Ecto neural progenitor cell (in vitro differentiated cells): Measurements from ENCODE around the gene PTP4A1.
"Not testable (repeated sequence)": the region's sequence is repeated elsewhere in the genome, so short reads cannot be mapped to it uniquely, and the experiment has no call there.

Experiments
- DNase-seq: peaks from one replicate; pipeline ENCODE4 v3.0.0-alpha.2; 2018; ENCODE audit warnings: low spot score

The PTP4A1 gene

GRCh38 chr6:63572044-63572746, at the start of gene PTP4A1, which contains the start of gene LOC128125822:
Gene PTP4A1, plus strand, starts transcription at chr6:63572480. Its CDS starts 4,401 bp downstream, at chr6:63576881.
Gene LOC128125822, plus strand, starts transcription at chr6:63572480.
- DNase-seq = peak; percentile 98

GRCh38 chr6:63522911-63523287, 49.4 kb upstream of the PTP4A1 start:
- DNase-seq = not testable (repeated sequence)

- DNase-seq = no peak
These were observed 48.6 kb upstream of the PTP4A1 start for GRCh38 chr6:63523630-63524029.

DNA sequence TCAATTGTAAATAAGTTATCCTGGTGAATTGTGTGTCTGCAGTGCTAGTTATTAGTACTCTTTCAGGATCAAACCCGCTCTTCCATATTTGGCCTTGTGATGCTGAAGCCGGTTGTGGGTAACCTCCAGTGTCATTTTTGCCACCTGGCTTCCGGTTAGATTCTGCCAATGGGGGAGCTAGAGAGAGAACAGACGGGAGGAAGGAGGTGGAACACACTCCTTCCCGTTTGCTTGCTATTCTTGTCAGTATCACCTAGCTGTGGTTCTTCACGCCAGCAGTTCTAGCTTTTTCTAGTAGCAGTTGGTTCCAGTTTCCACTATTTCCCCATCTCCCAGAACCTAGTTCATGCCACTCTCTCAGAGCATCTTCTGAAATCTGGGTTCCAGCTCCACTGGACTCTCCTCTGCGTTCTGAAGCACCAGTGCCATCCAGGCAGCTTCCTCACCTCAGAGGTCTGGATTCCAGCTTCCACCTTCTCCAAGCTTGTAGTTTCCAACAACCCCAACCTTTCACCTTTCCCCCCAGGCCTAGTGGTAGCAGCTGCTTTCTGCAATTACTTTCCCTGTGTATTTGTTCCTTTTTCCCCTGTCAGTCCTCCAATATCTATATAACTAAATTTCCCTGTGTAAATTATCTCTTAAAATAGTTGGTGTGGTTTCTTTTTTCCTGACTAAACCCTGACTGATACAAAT, 46.9 kb upstream of the PTP4A1 start:
- DNase-seq = no peak

DNA sequence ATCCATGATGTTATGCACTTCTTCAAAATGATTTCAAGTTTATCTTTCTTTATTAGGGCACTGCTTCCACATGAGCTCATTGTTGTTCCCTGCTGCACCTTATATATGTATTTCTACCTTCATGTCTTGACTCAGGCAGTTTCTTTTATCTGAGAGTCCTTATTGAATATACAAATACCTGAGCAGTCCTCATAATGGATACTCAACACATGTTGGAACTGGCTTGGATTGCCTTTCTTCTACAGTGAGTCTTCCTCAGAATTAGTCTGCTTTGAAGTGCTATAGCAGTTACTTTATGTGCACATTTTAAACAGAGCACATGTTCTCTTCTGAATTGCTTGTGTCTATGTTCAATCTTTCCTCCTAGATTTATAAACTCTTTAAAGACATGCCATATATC, 45.3 kb upstream of the PTP4A1 start:
- DNase-seq = no peak

GRCh38 chr6:63527658-63528514, 44.4 kb upstream of the PTP4A1 start:
- DNase-seq = no peak

- no peak for DNase-seq
These were observed 42.8 kb upstream of the PTP4A1 start for GRCh38 chr6:63529498-63529897.

DNA sequence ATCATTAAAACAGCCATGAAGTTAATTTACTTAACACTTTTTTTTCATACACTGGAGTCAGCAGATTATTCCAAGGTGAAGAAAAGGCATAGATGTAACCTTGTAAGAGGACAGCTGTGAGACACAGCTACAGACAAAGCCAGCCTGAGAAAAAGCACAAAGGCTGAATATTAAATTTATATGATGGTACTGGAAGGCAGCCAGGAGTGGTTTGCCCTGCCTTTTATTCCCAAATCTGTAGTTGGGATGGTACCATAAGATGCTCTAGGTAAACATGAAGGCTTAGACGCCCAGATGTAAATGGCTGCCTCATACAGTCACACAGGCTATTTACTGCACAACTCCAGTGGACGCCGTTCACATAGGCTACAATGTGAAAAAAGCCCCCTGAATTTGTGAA, 42.1 kb upstream of the PTP4A1 start:
- no peak for DNase-seq

- DNase-seq = no peak
These were observed 41.3 kb upstream of the PTP4A1 start for GRCh38 chr6:63530991-63531390.

- DNase-seq = no peak
These were observed 39.3 kb upstream of the PTP4A1 start for GRCh38 chr6:63533026-63533425.

DNA sequence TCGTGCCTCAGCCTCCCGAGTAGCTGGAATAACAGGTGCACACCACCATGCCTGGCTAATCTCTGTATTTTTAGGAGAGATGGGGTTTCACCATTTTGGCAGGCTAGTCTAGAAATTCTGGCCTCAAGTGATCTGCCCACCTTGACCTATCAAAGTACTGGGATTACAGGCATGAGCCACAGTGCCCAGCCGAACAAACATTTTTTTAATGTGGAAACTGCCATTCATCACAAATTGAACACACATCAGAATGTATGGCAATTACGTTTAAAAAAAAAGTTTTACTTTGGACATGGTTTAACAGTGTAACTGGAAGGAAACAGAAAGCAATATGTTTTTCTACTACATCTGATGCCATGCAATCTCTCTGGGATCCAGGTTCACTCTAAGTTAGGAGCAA, 38.3 kb upstream of the PTP4A1 start:
- DNase-seq = no peak

- no peak for DNase-seq
These were observed 34.9 kb upstream of the PTP4A1 start for GRCh38 chr6:63537201-63537958.

GRCh38 chr6:63537959-63538300, 34.4 kb upstream of the PTP4A1 start:
- DNase-seq = no peak

DNA sequence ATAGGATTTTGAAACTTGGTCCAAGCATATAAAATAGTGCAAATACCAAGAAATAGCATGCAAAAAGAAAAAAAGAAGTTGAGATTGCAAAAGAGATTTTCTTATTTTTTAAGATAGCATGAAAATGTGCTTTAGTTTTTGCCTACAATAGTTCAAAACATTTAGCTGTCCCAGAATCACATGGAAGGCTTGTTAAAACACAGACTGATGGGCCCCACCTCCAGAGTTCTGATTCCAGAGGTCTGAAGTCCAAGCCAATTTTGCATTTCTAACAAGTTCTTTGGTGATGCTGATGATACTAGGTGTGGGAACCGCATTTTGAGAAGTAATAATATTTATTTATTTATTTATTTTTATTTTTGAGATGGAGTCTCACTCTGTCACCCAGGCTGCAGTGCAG, 33.7 kb upstream of the PTP4A1 start:
- no peak for DNase-seq

DNA sequence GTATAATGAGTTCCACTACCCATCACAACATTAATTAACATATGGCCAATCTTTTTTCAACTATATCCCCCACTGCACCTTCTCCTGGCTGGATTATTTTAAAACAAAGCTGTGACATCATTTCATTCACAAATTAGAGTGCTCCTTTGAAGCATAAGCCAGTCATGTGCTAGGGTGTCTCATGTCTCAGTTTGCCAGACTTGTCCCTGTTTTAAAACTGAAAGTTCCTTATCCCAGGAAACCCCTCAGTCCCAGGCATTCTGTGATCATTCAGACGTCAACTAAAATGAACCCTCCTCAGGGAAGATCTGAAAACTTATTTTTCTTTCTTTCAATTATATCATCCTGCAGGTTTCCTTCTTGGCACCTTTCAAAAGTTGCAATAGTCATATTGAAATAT, 29.3 kb upstream of the PTP4A1 start:
- DNase-seq = no peak

DNA sequence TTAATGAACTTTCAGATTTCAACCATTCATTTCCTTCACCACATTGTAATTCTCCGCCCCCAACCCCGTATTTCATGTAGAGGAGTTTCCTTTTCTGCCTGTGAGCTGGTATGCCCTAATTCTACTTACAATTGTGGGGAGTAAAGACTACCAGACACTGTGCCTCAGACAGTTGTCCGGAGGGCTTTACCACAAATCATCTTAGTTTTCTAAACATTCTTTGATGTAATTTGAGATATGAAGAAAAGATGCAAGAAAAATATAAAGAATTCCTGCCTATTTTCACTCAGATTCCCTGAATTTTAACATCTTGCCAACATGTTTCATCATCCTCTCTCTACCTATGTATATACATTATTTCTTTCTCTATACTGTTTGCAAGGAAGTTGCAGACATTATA, 28.3 kb upstream of the PTP4A1 start:
- DNase-seq = no peak

- DNase-seq = no peak
These were observed 26.0 kb upstream of the PTP4A1 start for GRCh38 chr6:63546236-63546635.

DNA sequence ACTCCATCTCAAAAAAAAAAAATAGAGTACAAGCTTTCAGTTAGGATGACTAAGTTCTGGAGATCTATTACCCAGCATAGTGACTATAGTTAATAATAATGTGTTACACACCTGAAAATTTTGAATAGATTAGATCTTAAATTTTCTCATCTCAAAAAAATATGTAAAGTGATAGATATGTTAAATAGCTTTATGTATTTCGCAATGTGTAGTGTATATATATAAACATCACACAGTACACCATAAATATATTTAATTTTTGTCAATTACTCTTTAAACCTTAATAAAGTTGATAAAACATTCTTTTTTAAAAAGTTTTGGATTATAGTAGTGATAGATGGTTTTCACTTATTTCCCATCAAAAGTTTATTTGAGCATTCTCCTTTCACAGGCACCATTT, 25.6 kb upstream of the PTP4A1 start:
- DNase-seq = no peak

GRCh38 chr6:63549076-63549475, 23.2 kb upstream of the PTP4A1 start:
- no peak for DNase-seq

DNA sequence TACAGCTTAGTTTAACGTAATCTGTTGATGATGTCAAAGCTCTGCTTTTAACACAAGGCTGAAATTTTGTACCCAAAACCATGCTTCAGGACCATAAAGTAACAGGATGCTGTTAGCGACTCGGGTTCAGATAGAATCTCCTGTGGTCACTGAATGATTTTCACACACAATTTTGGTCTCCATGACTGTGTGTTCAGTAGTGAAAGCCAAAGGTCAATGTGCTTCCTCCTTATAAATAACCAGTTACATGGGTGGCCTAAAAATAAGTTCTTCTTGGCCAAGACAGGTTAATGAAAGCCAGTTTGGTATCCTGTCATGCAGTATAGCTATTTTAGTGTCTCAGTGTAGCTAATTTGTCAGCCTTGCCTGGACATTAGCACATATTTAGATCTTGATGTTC, 19.1 kb upstream of the PTP4A1 start:
- DNase-seq = no peak

DNA sequence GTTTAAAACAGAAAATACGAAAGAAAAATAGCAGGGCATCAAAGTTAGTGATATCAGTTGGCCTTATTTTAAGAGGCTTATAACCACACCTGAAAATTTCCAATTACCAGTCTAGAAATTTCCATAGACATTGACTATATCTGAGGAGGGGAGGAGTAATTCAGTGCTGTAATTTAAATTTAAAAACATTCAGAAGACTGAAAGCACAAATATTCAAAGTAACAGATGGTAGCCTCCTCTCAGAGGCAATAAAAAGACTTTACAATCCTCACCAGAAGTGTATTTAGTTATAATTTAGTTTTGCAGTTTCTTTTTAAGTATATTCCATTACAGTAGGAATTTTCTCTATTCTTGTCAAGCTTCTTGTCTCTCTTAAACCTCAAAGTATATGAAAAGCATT, 18.4 kb upstream of the PTP4A1 start:
- DNase-seq = no peak

DNA sequence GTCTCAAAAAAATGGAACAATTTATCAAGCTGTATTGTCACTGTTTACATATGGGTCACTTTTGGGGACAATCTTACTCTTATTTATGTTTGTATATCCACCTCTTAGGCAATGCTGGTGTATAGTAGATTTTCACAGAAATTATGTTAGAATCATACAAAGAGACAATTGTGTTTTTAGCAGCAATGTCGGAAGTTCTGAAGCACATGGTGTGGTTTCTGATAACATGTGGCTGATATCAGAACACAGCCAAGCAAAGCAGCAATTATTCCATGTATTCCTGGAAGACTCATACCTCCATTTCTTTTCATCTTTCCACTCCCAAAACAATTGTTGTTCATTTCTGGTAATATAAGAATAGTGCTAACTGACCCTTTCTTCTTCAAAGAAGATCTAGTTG, 17.5 kb upstream of the PTP4A1 start:
- DNase-seq = no peak
